IMR-90 (cell line): ENCODE results near the gene PRICKLE2.

Source experiments
- CEBPB ChIP-seq: IDR thresholded peaks from 2 replicates; pipeline ENCODE4 v1.6.1; 2012; ENCODE audit warnings: low read depth, low read length, improper control_type of control experiment
- CTCF ChIP-seq: conservative IDR thresholded peaks from 2 replicates; pipeline ENCODE4 v1.5.1; 2012; ENCODE audit warnings: mild to moderate bottlenecking, low read depth, low read length, improper control_type of control experiment
- MAFK ChIP-seq: IDR thresholded peaks from 2 replicates; pipeline ENCODE4 v1.6.1; 2012; ENCODE audit warnings: low read depth, low read length, improper control_type of control experiment
- MAZ ChIP-seq: IDR thresholded peaks from 2 replicates; pipeline ENCODE4 v1.6.1; 2012; ENCODE audit warnings: low read depth, mild to moderate bottlenecking, low read length, improper control_type of control experiment, moderate library complexity, borderline replicate concordance
- NFE2L2 ChIP-seq: fragments of 150-350 bp; IDR thresholded peaks from 2 replicates; pipeline ENCODE4 v1.6.1; 2016; ENCODE audit warnings: low read depth, mild to moderate bottlenecking, low read length
- POLR2A ChIP-seq: IDR thresholded peaks from 2 replicates; pipeline ENCODE4 v1.6.1; 2012; ENCODE audit warnings: mild to moderate bottlenecking, low read depth, low read length
- RAD21 ChIP-seq: IDR thresholded peaks from 2 replicates; pipeline ENCODE4 v1.6.1; 2012; ENCODE audit warnings: low read length, improper control_type of control experiment
- TF ChIP-seq, protein P1 (sequence below): fragments of 150-350 bp; IDR thresholded peaks from 2 replicates; pipeline ENCODE4 v1.6.1; 2017; ENCODE audit warnings: mild to moderate bottlenecking, antibody characterized with exemption, low read length, low read depth
- TF ChIP-seq, protein P2 (sequence below): fragments of 150-350 bp; IDR thresholded peaks from 2 replicates; pipeline ENCODE4 v1.6.1; 2016; ENCODE audit warnings: low read depth, mild to moderate bottlenecking, low read length, moderate library complexity, borderline replicate concordance

DNA sequence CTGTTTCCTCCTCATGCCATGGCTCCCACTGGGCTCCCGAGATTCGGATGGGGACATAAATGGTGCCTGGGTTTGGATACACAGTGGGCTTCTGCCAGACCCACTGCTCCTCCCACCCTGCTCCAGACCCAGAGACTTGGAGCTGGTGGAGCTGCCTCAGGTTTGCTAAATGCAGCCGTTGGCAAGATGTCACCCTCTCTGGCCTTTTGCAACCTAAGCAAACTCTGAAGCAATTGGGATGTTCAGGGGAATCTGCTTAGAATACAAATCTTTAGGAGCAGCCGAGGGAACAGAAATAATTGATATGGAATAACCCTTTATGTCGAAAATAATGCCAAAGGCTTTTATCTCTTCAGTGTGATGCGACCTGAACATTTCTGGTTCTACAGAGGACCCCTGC, 33.4 kb downstream of the PRICKLE2 start:
- no peak for TF ChIP-seq POLR2A
- TF ChIP-seq CTCF, result no peak
- TF ChIP-seq, protein P1, sequence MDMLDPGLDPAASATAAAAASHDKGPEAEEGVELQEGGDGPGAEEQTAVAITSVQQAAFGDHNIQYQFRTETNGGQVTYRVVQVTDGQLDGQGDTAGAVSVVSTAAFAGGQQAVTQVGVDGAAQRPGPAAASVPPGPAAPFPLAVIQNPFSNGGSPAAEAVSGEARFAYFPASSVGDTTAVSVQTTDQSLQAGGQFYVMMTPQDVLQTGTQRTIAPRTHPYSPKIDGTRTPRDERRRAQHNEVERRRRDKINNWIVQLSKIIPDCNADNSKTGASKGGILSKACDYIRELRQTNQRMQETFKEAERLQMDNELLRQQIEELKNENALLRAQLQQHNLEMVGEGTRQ, result no peak
- no peak for TF ChIP-seq MAFK
- no peak for TF ChIP-seq RAD21
- no peak for TF ChIP-seq MAZ
- TF ChIP-seq, protein P2, sequence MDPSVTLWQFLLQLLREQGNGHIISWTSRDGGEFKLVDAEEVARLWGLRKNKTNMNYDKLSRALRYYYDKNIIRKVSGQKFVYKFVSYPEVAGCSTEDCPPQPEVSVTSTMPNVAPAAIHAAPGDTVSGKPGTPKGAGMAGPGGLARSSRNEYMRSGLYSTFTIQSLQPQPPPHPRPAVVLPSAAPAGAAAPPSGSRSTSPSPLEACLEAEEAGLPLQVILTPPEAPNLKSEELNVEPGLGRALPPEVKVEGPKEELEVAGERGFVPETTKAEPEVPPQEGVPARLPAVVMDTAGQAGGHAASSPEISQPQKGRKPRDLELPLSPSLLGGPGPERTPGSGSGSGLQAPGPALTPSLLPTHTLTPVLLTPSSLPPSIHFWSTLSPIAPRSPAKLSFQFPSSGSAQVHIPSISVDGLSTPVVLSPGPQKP, result no peak
- TF ChIP-seq CEBPB, result no peak
- no peak for TF ChIP-seq NFE2L2
